IPS-20b (cell line): ENCODE measurements around the gene GCNA.
"Not testable (repeated sequence)": the region's sequence is repeated elsewhere in the genome, so short reads cannot be mapped to it uniquely, and the experiment has no call there.

Source experiments
- H3K27ac ChIP-seq: one replicate; pipeline ENCODE4 v1.5.1; 2013; ENCODE audit warnings: low read length
- H3K27me3 ChIP-seq: 2 replicates; pipeline ENCODE4 v1.6.1; 2013; ENCODE audit warnings: mild to moderate bottlenecking, low read length, inconsistent platforms; ENCODE audit not compliant: insufficient read depth
- H3K36me3 ChIP-seq: 2 replicates; pipeline ENCODE4 v1.6.1; 2013; ENCODE audit warnings: low read depth, mild to moderate bottlenecking, inconsistent platforms, low read length, moderate library complexity; ENCODE audit not compliant: insufficient read depth
- H3K4me1 ChIP-seq: 2 replicates; pipeline ENCODE4 v1.6.1; 2013; ENCODE audit warnings: mild to moderate bottlenecking, control low read depth, inconsistent platforms, low read length, moderate library complexity; ENCODE audit not compliant: insufficient read depth
- H3K4me3 ChIP-seq: 2 replicates; pipeline ENCODE4 v1.5.1; 2013; ENCODE audit warnings: mild to moderate bottlenecking, low read length, inconsistent platforms
- H3K9ac ChIP-seq: 2 replicates; pipeline ENCODE4 v1.6.1; 2013; ENCODE audit warnings: low read depth, mild to moderate bottlenecking, inconsistent platforms, low read length, moderate library complexity
- H3K9me3 ChIP-seq: 2 replicates; pipeline ENCODE4 v1.6.1; 2013; ENCODE audit warnings: mild to moderate bottlenecking, low read depth, low read length, inconsistent platforms; ENCODE audit not compliant: insufficient read depth

The GCNA gene

DNA sequence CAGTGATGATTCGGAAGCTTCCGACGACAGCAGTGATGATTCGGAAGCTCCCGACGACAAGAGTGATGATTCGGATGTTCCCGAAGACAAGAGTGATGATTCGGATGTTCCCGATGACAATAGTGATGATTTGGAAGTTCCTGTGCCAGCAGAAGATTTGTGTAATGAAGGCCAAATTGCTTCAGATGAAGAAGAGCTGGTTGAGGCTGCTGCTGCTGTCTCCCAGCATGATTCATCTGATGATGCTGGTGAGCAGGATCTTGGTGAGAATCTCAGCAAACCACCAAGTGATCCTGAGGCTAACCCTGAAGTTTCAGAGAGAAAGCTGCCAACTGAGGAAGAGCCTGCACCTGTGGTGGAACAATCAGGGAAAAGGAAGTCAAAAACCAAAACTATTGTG lies 25.9 kb downstream of the GCNA start:
- no peaks in the 10 kb centered on the region for H3K4me1 ChIP-seq
- no peak overlapping the region for H3K27ac ChIP-seq
- no peak overlapping the region for H3K4me3 ChIP-seq
- no peaks in the 10 kb centered on the region for H3K9me3 ChIP-seq
- peaks cover 29% of the 10 kb centered on the region for H3K36me3 ChIP-seq
- H3K9ac ChIP-seq = no peak overlapping the region
- H3K27me3 ChIP-seq = no peaks in the 10 kb centered on the region

DNA sequence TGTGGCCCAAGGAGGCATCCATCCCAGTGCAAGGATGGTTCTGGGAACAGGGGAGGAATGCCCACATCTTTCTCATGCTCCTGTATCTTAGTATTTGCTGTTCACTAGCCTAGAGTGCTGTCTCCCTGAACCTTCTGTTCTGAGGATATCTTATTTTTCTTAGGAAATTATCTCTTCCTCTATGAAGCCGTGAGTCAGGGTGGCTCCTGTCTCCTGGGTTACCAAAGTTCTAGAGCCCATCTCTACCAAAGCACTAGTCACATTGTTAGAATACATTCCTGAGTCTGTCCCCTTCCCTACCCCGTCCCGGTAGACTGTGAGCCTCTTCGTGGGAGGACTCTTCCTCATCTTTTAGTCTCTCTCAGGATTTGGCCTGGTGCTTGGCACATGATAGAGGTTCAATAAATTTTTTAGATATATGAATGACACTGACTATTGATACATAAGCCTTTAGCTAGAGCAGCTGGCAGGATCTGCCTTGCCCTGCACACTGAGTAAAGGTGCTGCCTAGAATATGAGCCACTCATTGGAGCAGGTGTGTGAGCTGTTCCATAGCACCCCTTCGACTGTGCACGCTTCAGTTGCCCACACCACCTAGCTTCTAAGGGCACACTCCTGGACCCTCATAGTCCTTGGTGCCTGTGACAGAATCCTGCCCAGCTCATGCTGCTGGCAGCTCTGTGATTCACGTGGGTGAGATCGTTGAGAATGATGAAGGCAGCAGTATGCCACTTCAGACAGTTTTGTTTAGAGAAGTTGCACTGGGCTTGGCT lies 26.7 kb downstream of the GCNA start:
- Histone ChIP-seq H3K4me3 (no peak overlapping the region), H3K36me3 (peaks cover 36% of the 10 kb centered on the region), H3K4me1 (no peaks in the 10 kb centered on the region), H3K27ac (no peak overlapping the region), H3K9ac (no peak overlapping the region), H3K27me3 (no peaks in the 10 kb centered on the region), H3K9me3 (no peaks in the 10 kb centered on the region)

DNA sequence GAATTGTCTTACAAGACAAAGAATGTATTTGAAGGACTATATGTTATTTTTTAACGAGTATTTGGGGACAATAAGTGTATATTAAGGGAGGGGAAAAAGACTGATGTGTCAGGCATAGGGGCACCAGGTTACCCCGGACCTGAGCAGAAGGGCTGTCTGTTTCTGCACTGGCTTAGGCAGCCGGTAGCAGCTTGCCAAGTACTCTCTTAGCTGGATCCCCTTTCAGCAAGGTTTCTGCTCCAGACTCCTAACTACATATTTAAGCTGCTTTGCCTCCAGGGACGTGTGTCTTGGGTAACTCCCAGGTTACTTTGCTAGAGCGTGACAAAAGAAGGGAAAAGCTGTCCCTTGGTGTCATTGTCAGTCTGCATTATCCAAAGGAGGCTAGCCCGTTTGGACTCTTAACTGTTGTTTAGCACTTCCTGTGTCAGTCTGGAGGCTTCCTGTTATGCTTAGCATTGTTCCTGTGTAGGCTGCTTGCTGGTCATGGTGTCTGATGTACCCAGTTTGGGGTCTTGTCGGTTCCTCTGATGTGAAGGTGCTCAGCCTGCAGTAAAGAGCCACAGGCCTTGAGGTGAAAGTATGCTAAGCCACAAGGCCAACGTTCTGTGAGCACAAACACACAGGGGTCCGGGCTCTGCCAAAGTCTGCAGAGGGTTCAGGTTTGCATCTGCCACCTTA lies 28.4 kb downstream of the GCNA start:
- H3K4me1 ChIP-seq = no peaks in the 10 kb centered on the region
- peaks cover 41% of the 10 kb centered on the region for H3K36me3 ChIP-seq
- no peak overlapping the region for H3K9ac ChIP-seq
- H3K4me3 ChIP-seq = no peak overlapping the region
- no peaks in the 10 kb centered on the region for H3K9me3 ChIP-seq
- H3K27me3 ChIP-seq = no peaks in the 10 kb centered on the region
- no peak overlapping the region for H3K27ac ChIP-seq

DNA sequence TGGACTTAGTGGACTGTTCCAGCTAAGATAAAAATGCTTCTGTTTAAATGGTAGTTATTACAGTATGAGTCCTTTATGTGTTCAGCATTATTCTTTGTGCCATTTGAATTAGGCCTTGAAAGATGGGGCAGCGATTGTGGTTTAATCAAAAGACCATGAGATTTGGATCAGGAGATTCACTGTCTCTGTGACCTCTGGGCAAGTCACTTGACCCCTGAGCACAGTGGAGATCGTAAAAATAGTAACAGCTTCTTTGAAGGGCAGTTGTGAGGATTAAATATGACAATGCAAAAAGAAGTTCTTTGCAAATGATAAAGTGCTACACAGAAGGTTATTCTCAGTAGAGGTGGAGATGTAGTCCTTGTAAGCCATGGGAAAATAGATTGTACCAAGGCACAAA lies 29.3 kb downstream of the GCNA start:
- no peak overlapping the region for H3K9ac ChIP-seq
- H3K36me3 ChIP-seq = peaks cover 44% of the 10 kb centered on the region
- H3K9me3 ChIP-seq = no peaks in the 10 kb centered on the region

DNA sequence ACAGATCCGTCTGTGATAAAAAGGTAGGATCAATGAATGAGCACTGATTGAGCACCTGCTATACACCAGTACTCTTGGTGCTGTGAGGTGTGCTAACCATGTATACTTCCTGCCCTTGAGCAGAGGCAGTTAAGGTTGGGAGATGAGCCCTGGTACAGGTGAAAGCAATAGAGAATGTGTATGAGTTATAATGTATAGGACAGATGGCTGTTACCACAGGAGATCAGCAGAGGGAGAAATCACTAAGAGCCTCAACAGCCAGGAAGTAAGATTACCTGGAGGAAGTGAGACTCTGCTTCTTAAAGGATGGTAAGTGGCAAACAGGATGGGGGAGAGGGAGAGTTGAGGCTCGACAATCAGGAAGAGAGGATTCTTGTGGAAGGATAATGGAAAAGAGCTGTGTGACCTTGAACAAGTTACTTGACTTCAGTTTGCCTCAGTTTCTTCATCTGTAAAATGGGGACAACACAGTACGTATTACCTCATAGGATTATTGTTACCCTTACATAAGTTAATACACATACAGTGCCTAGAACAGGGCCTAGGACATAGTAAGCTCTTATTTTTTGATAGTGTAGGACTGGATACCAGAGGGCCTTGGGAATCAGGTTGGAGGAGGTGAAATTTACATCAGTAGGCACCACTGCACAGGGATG lies 31.0 kb downstream of the GCNA start:
- peaks cover 47% of the 10 kb centered on the region; the same call in 1 of the 2 replicates for H3K36me3 ChIP-seq
- H3K9me3 ChIP-seq = no peaks in the 10 kb centered on the region
- H3K4me1 ChIP-seq = no peaks in the 10 kb centered on the region
- no peaks in the 10 kb centered on the region for H3K27me3 ChIP-seq
- no peak overlapping the region for H3K27ac ChIP-seq
- H3K4me3 ChIP-seq = no peak overlapping the region
- H3K9ac ChIP-seq = no peak overlapping the region

More for the DNA sequence above, 29.3 kb downstream of the GCNA start:
- Histone ChIP-seq H3K27ac (no peak overlapping the region), H3K4me3 (no peak overlapping the region), H3K27me3 (no peaks in the 10 kb centered on the region), H3K4me1 (no peaks in the 10 kb centered on the region)

DNA sequence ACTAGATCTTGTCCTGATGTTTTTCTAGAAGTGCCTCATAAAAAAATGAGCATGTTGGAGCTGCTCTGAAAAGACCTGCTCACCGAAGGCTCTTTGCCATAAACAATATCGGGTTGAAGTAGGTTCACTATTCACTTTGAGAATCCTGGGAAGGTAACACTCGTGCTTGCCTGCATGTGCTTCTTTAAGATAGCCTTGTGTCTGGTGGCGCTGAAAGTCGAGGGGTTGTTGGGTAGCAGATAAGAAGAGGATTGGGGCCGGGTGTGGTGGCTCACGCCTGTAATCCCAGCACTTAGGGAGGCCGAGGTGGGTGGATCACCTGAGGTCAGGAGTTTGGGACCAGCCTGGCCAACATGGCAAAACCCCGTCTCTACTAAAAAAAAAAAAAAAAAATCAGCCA lies 33.5 kb downstream of the GCNA start:
- H3K36me3 ChIP-seq = peaks cover 30% of the 10 kb centered on the region; the same call in 1 of the 2 replicates
- H3K27ac ChIP-seq, H3K4me3 ChIP-seq, H3K27me3 ChIP-seq, H3K9me3 ChIP-seq, H3K9ac ChIP-seq, H3K4me1 ChIP-seq: not testable (repeated sequence)

DNA sequence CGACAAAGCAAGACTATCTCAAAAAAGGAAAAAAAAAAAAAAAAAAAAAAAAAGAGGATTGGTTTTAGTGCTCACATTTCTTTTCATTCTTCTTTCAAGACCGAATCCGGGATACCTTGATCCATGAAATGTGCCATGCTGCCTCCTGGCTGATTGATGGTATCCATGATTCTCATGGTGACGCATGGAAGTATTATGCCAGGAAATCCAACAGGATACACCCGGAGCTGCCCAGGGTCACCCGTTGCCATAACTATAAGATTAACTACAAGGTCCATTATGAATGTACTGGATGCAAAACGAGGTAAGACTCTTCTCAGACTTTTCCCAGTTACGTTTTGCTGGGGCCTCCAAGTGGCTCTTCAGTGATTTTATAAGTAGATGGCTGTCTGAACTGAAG lies 34.0 kb downstream of the GCNA start:
- Histone ChIP-seq H3K9ac (no peak overlapping the region), H3K4me3 (no peak overlapping the region), H3K4me1 (no peaks in the 10 kb centered on the region), H3K36me3 (peaks cover 30% of the 10 kb centered on the region; the same call in 1 of the 2 replicates), H3K27ac (no peak overlapping the region), H3K27me3 (no peaks in the 10 kb centered on the region), H3K9me3 (no peaks in the 10 kb centered on the region)

DNA sequence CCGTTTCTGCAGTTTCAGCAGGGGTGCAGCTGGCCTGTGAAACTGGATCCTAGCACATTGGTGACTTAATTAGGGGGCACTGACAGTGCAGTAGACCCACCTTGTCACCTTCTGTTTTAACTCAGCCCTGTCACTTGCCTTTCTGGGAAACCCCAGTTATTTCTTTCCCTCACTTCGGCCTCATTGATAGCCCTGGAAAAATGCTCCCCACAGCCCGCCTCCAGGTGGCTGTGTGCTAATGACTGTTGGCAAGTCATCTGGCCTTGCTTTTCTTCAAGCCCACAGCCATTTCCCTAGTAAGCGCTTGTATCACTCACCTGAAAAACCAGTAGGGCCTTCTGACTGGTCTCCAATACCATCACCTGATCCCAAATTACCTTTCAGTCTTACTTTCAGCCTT lies 36.8 kb downstream of the GCNA start:
- Histone ChIP-seq H3K9me3 (no peaks in the 10 kb centered on the region), H3K27ac (no peak overlapping the region), H3K9ac (no peak overlapping the region), H3K36me3 (peaks cover 19% of the 10 kb centered on the region; the same call in 1 of the 2 replicates), H3K4me1 (no peaks in the 10 kb centered on the region), H3K27me3 (no peaks in the 10 kb centered on the region), H3K4me3 (no peak overlapping the region)

DNA sequence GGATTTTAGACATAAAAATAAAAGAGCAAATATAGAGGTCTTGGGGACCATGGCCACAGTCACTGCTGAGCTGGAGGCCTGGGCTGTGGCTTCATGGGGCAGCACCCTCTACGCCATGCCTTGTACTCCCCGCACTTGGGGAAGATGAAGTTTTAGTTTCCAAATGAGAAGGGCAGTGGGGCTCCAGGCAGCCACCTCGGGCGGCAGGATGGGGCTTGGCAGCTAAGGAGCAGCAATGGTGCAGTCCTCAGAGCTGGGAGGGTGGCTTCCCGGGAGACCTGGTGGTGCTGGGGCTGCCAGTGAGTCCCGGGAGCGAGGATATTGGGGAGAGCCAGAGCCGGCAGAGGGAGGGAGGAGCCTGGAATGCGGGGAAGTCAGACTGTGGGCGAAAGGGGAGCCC lies 37.7 kb downstream of the GCNA start:
- Histone ChIP-seq H3K4me3 (no peak overlapping the region), H3K9ac (no peak overlapping the region), H3K4me1 (no peaks in the 10 kb centered on the region), H3K36me3 (peaks cover 14% of the 10 kb centered on the region; the same call in 1 of the 2 replicates), H3K27ac (no peak overlapping the region), H3K9me3 (no peaks in the 10 kb centered on the region), H3K27me3 (no peaks in the 10 kb centered on the region)

DNA sequence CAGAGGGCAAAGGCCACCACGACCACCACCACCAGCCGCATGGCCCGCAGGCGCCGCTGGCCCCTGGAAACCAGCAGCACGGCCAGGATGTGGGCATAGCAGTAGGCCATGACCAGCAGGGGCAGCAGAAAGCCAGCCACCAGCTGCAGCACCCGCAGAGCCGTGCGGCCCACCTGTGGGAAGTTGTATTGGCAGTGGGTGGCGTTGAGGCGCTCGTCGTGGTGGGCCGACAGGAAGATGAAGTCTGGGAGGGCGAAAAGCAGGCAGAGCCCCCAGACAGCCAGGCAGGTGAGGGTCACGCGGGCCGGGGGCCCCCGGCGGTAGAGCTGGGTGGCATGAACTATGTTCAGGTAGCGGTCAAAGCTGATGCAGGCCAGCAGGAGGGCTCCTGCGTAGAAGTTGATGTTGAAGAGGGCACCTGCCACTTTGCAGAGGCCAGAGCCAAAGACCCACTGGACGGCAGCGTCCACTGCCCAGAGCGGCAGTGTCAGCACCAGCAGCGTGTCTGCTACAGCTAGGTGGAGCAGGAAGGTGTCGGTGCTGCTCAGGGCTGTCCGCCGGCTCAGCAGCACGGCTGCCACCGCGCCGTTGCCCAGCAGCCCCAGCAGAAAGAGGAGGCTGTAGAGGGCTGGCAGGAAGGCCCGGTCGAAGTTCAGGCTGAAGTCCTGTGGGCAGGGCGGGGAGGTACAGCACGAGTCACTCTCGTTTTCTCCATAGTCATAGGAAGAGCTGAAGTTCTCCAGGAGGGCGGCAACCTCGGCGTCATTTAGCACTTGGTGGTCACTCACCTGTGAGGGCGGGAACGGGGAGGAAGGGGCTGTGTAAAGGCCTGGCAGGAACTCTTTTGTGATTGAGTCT lies 38.7 kb downstream of the GCNA start:
- H3K27ac ChIP-seq = no peak overlapping the region

DNA sequence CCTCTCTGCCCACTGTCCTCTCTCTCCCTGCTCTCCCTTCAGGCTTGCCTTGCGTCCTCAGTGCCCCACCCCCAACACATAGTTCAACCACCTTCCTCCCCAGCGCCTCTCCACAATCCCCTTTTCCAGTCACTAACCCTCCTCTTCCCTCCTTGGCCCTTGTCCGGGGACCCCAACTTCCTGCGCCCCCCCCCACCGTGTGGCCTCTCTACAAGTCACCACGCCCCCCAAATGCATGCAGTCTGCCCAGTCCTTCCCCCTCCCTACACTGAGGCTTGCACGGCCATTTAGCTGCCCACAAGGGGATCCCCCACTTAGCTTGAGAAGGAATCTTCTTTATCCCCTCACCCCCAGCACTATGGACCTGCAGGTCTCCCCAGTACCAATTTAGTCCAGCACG lies 39.5 kb downstream of the GCNA start:
- H3K9ac ChIP-seq = no peak overlapping the region
- no peak overlapping the region for H3K27ac ChIP-seq
- H3K4me3 ChIP-seq = no peak overlapping the region
- H3K36me3 ChIP-seq = peaks cover 8% of the 10 kb centered on the region; the same call in 1 of the 2 replicates
- H3K4me1 ChIP-seq = no peaks in the 10 kb centered on the region
- no peaks in the 10 kb centered on the region for H3K9me3 ChIP-seq
- no peaks in the 10 kb centered on the region for H3K27me3 ChIP-seq

More for the DNA sequence above, 38.7 kb downstream of the GCNA start:
- H3K9ac ChIP-seq = no peak overlapping the region
- H3K4me3 ChIP-seq = no peak overlapping the region
- no peaks in the 10 kb centered on the region for H3K9me3 ChIP-seq
- H3K27me3 ChIP-seq = no peaks in the 10 kb centered on the region
- no peaks in the 10 kb centered on the region for H3K4me1 ChIP-seq
- H3K36me3 ChIP-seq = peaks cover 14% of the 10 kb centered on the region; the same call in 1 of the 2 replicates
